ENCODE measurements around the gene RAB3A.

- TF ChIP-seq CTCF (conservative IDR thresholded peaks at IDR 0.05; ENCODE audit: low read depth, low read length) (no peak), EZH2phosphoT487 (IDR thresholded peaks at IDR 0.05; ENCODE audit: borderline replicate concordance, low read length) (no peak)
Measured at GRCh38 chr19:18214779-18215433, 11.1 kb upstream of the RAB3A start.
